SK-N-MC (cell line): ENCODE data around the gene PGM5.

Source experiments
- DNase-seq: peaks from one replicate; pipeline ENCODE4 v3.0.0-alpha.2; 2011; ENCODE audit warnings: low read depth, low spot score
- H3K27ac ChIP-seq: fragments of 200-600 bp; sonication (generic); 2 replicates; pipeline ENCODE4 v1.5.1; 2016; ENCODE audit warnings: mixed run types
- H3K36me3 ChIP-seq: fragments of 200-600 bp; sonication (generic); 2 replicates; pipeline ENCODE4 v1.6.1; 2017; ENCODE audit warnings: antibody characterized with exemption, low read length, mixed read lengths; ENCODE audit not compliant: insufficient read depth
- H3K4me3 ChIP-seq: fragments of 200-600 bp; sonication (generic); 2 replicates; pipeline ENCODE4 v1.5.1; 2016
- H3K9ac ChIP-seq: fragments of 200-600 bp; sonication (generic); 2 replicates; pipeline ENCODE4 v1.8.0; 2017; ENCODE audit warnings: mixed run types, mixed read lengths; ENCODE audit not compliant: insufficient read length
- H3K9me3 ChIP-seq: fragments of 200-600 bp; sonication (generic); 2 replicates; pipeline ENCODE4 v1.6.1; 2017; ENCODE audit warnings: low read depth, mild to moderate bottlenecking, antibody characterized with exemption, low read length, moderate library complexity, mixed read lengths
- EZH2 ChIP-seq: fragments of 200-600 bp; sonication (generic); IDR thresholded peaks from one replicate; pipeline ENCODE4 v1.6.1; 2017; ENCODE audit warnings: antibody characterized with exemption
- FOXP2 ChIP-seq: optimal IDR thresholded peaks from 2 replicates; pipeline ENCODE3; 2011; ENCODE audit warnings: mild to moderate bottlenecking, moderate library complexity; ENCODE audit not compliant: insufficient read depth; ENCODE audit errors: extremely low read length, control extremely low read depth
- POLR2AphosphoS5 ChIP-seq: IDR thresholded peaks from 2 replicates; pipeline ENCODE4 v1.6.1; 2012; ENCODE audit warnings: mild to moderate bottlenecking, low read depth, low read length, borderline replicate concordance

PGM5 gene

GRCh38 chr9:68507130-68507805, 150.9 kb downstream of the PGM5 start:
- Histone ChIP-seq H3K4me3 (no peak overlapping the region), H3K36me3 (no peaks in the 10 kb centered on the region), H3K9me3 (no peaks in the 10 kb centered on the region), H3K27ac (no peak overlapping the region), H3K9ac (no peak overlapping the region)
- TF ChIP-seq FOXP2 (no peak), EZH2 (no peak), POLR2AphosphoS5 (no peak)
- no peak for DNase-seq

- no peak overlapping the region for H3K4me3 ChIP-seq
- no peak for DNase-seq
- no peak overlapping the region for H3K27ac ChIP-seq
- H3K9ac ChIP-seq, result no peak overlapping the region
- H3K9me3 ChIP-seq, result no peaks in the 10 kb centered on the region
- no peaks in the 10 kb centered on the region for H3K36me3 ChIP-seq
- no peak for TF ChIP-seq POLR2AphosphoS5
- no peak for TF ChIP-seq FOXP2
- no peak for TF ChIP-seq EZH2
These were observed 151.4 kb downstream of the PGM5 start for GRCh38 chr9:68507806-68508145.

- no peaks in the 10 kb centered on the region for H3K9me3 ChIP-seq
- no peak overlapping the region for H3K27ac ChIP-seq
- no peak for DNase-seq
- H3K36me3 ChIP-seq, result no peaks in the 10 kb centered on the region
- H3K4me3 ChIP-seq, result no peak overlapping the region
- TF ChIP-seq POLR2AphosphoS5, result no peak
- no peak for TF ChIP-seq EZH2
- no peak for TF ChIP-seq FOXP2
- no peak overlapping the region for H3K9ac ChIP-seq
These were observed 152.1 kb downstream of the PGM5 start for GRCh38 chr9:68508547-68508946.

GRCh38 chr9:68509689-68510088, 153.3 kb downstream of the PGM5 start:
- Histone ChIP-seq H3K9ac (no peak overlapping the region), H3K9me3 (no peaks in the 10 kb centered on the region), H3K36me3 (no peaks in the 10 kb centered on the region), H3K27ac (no peak overlapping the region), H3K4me3 (no peak overlapping the region)
- no peak for DNase-seq
- TF ChIP-seq POLR2AphosphoS5, result no peak
- no peak for TF ChIP-seq FOXP2
- TF ChIP-seq EZH2, result no peak

GRCh38 chr9:68513385-68513784, 157.0 kb downstream of the PGM5 start:
- no peak overlapping the region for H3K4me3 ChIP-seq
- no peak overlapping the region for H3K9ac ChIP-seq
- no peak overlapping the region for H3K27ac ChIP-seq
- DNase-seq, result no peak
- H3K9me3 ChIP-seq, result no peaks in the 10 kb centered on the region
- TF ChIP-seq FOXP2 (no peak), EZH2 (no peak), POLR2AphosphoS5 (no peak)
- H3K36me3 ChIP-seq, result no peaks in the 10 kb centered on the region

GRCh38 chr9:68513981-68514380, 157.6 kb downstream of the PGM5 start:
- H3K27ac ChIP-seq, result no peak overlapping the region
- DNase-seq, result no peak
- H3K9me3 ChIP-seq, result no peaks in the 10 kb centered on the region
- no peaks in the 10 kb centered on the region for H3K36me3 ChIP-seq
- no peak for TF ChIP-seq EZH2
- no peak for TF ChIP-seq FOXP2
- TF ChIP-seq POLR2AphosphoS5, result no peak
- no peak overlapping the region for H3K4me3 ChIP-seq
- no peak overlapping the region for H3K9ac ChIP-seq

GRCh38 chr9:68515326-68516017, 159.1 kb downstream of the PGM5 start:
- Histone ChIP-seq H3K9ac (no peak overlapping the region), H3K4me3 (no peak overlapping the region), H3K36me3 (no peaks in the 10 kb centered on the region), H3K9me3 (no peaks in the 10 kb centered on the region), H3K27ac (no peak overlapping the region)
- no peak for DNase-seq
- TF ChIP-seq FOXP2 (no peak), EZH2 (no peak)

GRCh38 chr9:68522131-68522530, 165.7 kb downstream of the PGM5 start:
- DNase-seq, result no peak
- Histone ChIP-seq H3K27ac (no peak overlapping the region), H3K4me3 (no peak overlapping the region), H3K9ac (no peak overlapping the region), H3K36me3 (no peaks in the 10 kb centered on the region), H3K9me3 (no peaks in the 10 kb centered on the region)
- TF ChIP-seq FOXP2, result no peak

- TF ChIP-seq POLR2AphosphoS5, result no peak
- no peak for TF ChIP-seq EZH2
- no peak for TF ChIP-seq FOXP2
- no peak overlapping the region for H3K27ac ChIP-seq
These were observed 166.5 kb downstream of the PGM5 start for GRCh38 chr9:68522954-68523353.

GRCh38 chr9:68523367-68523936, 167.0 kb downstream of the PGM5 start:
- DNase-seq, result no peak
- Histone ChIP-seq H3K9me3 (no peaks in the 10 kb centered on the region), H3K9ac (no peak overlapping the region), H3K27ac (no peak overlapping the region), H3K4me3 (no peak overlapping the region), H3K36me3 (no peaks in the 10 kb centered on the region)
- no peak for TF ChIP-seq POLR2AphosphoS5
- no peak for TF ChIP-seq EZH2
- no peak for TF ChIP-seq FOXP2

More at GRCh38 chr9:68522954-68523353, 166.5 kb downstream of the PGM5 start:
- H3K36me3 ChIP-seq, result no peaks in the 10 kb centered on the region
- no peak for DNase-seq
- no peak overlapping the region for H3K4me3 ChIP-seq
- H3K9me3 ChIP-seq, result no peaks in the 10 kb centered on the region
- H3K9ac ChIP-seq, result no peak overlapping the region
